Endothelial cell of umbilical vein (primary cell): ENCODE data around the gene LILRA5.

Experiments used
- EZH2 ChIP-seq: IDR thresholded peaks from 2 replicates; pipeline ENCODE4 v1.6.1; 2012; ENCODE audit warnings: borderline replicate concordance, low read depth, mild to moderate bottlenecking, moderate library complexity, low read length, inconsistent platforms; ENCODE audit not compliant: severe bottlenecking
- POLR2A ChIP-seq: IDR thresholded peaks from 2 replicates; pipeline ENCODE4 v1.6.1; 2012; ENCODE audit warnings: low read depth, mild to moderate bottlenecking, control low read depth, low read length
- POLR2AphosphoS5 ChIP-seq: IDR thresholded peaks from 2 replicates; pipeline ENCODE4 v1.6.1; 2012; ENCODE audit warnings: low read depth, mild to moderate bottlenecking, control low read depth, low read length, moderate library complexity; ENCODE audit not compliant: insufficient read depth
- TF ChIP-seq, protein P1 (sequence below), 2 donors: IDR thresholded peaks; 1 replicate in 1 of 2; 2 replicates in 1 of 2; pipeline ENCODE4 v1.5.1; 2011; ENCODE audit warnings: low read length in 2 of 2, mild to moderate bottlenecking in 2 of 2, moderate library complexity in 2 of 2, control low read depth in 1 of 2, inconsistent platforms in 1 of 2, low read depth in 1 of 2; ENCODE audit not compliant: insufficient read depth in 1 of 2; ENCODE audit errors: extremely low read depth in 1 of 2
- TF ChIP-seq, protein P2 (sequence below): IDR thresholded peaks from 2 replicates; pipeline ENCODE4 v1.6.1; 2011; ENCODE audit not compliant: insufficient read depth, insufficient read length

DNA sequence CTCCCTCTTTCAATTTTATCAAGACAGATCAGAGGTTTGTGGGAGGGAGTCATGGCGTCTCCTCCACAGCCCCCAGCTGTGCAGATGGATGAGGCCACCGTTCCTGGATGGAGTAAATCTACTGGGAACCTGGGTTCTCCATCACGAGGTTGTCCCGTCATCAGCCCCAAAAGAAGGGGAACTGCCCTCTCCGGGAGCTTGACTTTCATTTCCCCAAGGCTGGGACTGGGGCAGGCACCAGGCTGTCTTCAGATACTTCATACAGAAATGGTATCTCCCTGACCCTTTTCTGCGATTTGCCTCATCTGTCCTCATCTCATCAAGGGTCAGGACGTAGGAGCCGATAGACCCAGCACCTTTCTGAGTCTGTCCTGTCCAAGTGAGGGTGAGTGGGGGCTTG lies 41.9 kb downstream of the LILRA5 start:
- TF ChIP-seq POLR2AphosphoS5, result no peak
- TF ChIP-seq, protein P1, sequence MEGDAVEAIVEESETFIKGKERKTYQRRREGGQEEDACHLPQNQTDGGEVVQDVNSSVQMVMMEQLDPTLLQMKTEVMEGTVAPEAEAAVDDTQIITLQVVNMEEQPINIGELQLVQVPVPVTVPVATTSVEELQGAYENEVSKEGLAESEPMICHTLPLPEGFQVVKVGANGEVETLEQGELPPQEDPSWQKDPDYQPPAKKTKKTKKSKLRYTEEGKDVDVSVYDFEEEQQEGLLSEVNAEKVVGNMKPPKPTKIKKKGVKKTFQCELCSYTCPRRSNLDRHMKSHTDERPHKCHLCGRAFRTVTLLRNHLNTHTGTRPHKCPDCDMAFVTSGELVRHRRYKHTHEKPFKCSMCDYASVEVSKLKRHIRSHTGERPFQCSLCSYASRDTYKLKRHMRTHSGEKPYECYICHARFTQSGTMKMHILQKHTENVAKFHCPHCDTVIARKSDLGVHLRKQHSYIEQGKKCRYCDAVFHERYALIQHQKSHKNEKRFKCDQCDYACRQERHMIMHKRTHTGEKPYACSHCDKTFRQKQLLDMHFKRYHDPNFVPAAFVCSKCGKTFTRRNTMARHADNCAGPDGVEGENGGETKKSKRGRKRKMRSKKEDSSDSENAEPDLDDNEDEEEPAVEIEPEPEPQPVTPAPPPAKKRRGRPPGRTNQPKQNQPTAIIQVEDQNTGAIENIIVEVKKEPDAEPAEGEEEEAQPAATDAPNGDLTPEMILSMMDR (IDR thresholded peaks at IDR 0.05; ENCODE audit: extremely low read depth in 1 of 2, insufficient read depth in 1 of 2, low read depth in 1 of 2, low read length in 2 of 2), result no peak
- TF ChIP-seq EZH2, result no peak
- no peak for TF ChIP-seq POLR2A
- TF ChIP-seq, protein P2, sequence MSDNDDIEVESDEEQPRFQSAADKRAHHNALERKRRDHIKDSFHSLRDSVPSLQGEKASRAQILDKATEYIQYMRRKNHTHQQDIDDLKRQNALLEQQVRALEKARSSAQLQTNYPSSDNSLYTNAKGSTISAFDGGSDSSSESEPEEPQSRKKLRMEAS, result no peak
